Measurements from ENCODE around the gene TMEM255A.
"Not testable (repeated sequence)": the region's sequence is repeated elsewhere in the genome, so short reads cannot be mapped to it uniquely, and the experiment has no call there.

The TMEM255A gene

GRCh38 chrX:120310861-120311726 lies at the start of gene TMEM255A:
TMEM255A (minus strand) TSS chrX:120311461; CDS start chrX:120311309, 152 bp downstream.
- peak; percentile 24 for DNase-seq

GRCh38 chrX:120358737-120359456 lies 47.6 kb upstream of the TMEM255A start:
- no peak for DNase-seq

GRCh38 chrX:120357186-120357585 lies 45.9 kb upstream of the TMEM255A start:
- no peak for DNase-seq

- DNase-seq: no peak
These were observed 44.8 kb upstream of the TMEM255A start for GRCh38 chrX:120356084-120356483.

GRCh38 chrX:120350450-120351138 lies 39.3 kb upstream of the TMEM255A start:
- no peak for DNase-seq

- DNase-seq: not testable (repeated sequence)
These were observed 33.3 kb upstream of the TMEM255A start for GRCh38 chrX:120344566-120344965.

- DNase-seq: no peak
These were observed 25.6 kb upstream of the TMEM255A start for GRCh38 chrX:120336899-120337298.

- DNase-seq: no peak
These were observed 24.0 kb upstream of the TMEM255A start for GRCh38 chrX:120335289-120335688.

GRCh38 chrX:120334603-120335002 lies 23.3 kb upstream of the TMEM255A start:
- no peak for DNase-seq

GRCh38 chrX:120334151-120334550 lies 22.9 kb upstream of the TMEM255A start:
- peak; percentile 11 for DNase-seq

- DNase-seq: no peak
These were observed 21.1 kb upstream of the TMEM255A start for GRCh38 chrX:120332394-120332793.

- no peak for DNase-seq
These were observed 19.9 kb upstream of the TMEM255A start for GRCh38 chrX:120331116-120331515.

- no peak for DNase-seq
These were observed 10.4 kb upstream of the TMEM255A start for GRCh38 chrX:120321520-120322281.

- DNase-seq: no peak
These were observed 7.2 kb upstream of the TMEM255A start for GRCh38 chrX:120318411-120318810.

- no peak for DNase-seq
These were observed 5.5 kb upstream of the TMEM255A start for GRCh38 chrX:120316587-120317283.

- no peak for DNase-seq
These were observed 4.5 kb upstream of the TMEM255A start for GRCh38 chrX:120315776-120316175.

GRCh38 chrX:120311727-120312063 lies 434 bp upstream of the TMEM255A start:
- no peak for DNase-seq

GRCh38 chrX:120309873-120310705 lies 1.2 kb downstream of the TMEM255A start:
- DNase-seq: peak; percentile 50

- DNase-seq: peak; percentile 76
These were observed 2.0 kb downstream of the TMEM255A start for GRCh38 chrX:120308959-120309872.

GRCh38 chrX:120308558-120308957 lies 2.7 kb downstream of the TMEM255A start:
- DNase-seq: no peak

Measured in CD4-positive, alpha-beta T cell treated with Interleukin-17A for 4 hours (primary cell).